ENCODE data around the gene CHMP1A. TPM values are rescaled to one million over a fixed set of nuclear protein-coding genes. Genes with fewer than 3 reads are reported as not detected.
A peak's percentile ranks its signal among the peaks of the same experiment; 100 is the strongest.
"Not testable (repeated sequence)": the region's sequence is repeated elsewhere in the genome, so short reads cannot be mapped to it uniquely, and the experiment has no call there.

Gene CHMP1A
- total RNA-seq, 3 donors from 2014 or later (not counting 1 experiment from before 2014, with no cell fraction given), result 124 to 135 (median 134) TPM

GRCh38 chr16:89695086-89695874 lies 37.8 kb upstream of the CHMP1A start:
- no peak overlapping the region for H3K27ac ChIP-seq (ENCODE audit: low read length)
- Mint-ChIP-seq H3K4me1 (peaks cover 12 to 36% of the 10 kb centered on the region in 2 donors), H3K27ac (no peak overlapping the region), H3K27me3 (ENCODE audit: low read depth in 2 of 2) (no peaks in the 10 kb centered on the region), H3K9me3 (no peaks in the 10 kb centered on the region), H3K4me3 (peak overlapping the region; percentile 37), H3K36me3 (no peaks in the 10 kb centered on the region)
- H3K27me3 ChIP-seq (ENCODE audit: control insufficient read depth, insufficient read depth, low read length), result no peaks in the 10 kb centered on the region
- H3K4me1 ChIP-seq (ENCODE audit: control insufficient read depth, insufficient read depth, low read length), result peaks cover 38% of the 10 kb centered on the region
- intact Hi-C loops (cut with micrococcal nuclease), result no loop called here
- 94% methylated on average over 31 of the region's 31 CpGs for WGBS (ENCODE audit: insufficient coverage)
- H3K9me3 ChIP-seq (ENCODE audit: control insufficient read depth, insufficient read depth, low read length), result no peaks in the 10 kb centered on the region
- peaks cover 38% of the 10 kb centered on the region for H3K36me3 ChIP-seq (ENCODE audit: control insufficient read depth, insufficient read depth, low read length)
- ATAC-seq (no peak), DNase-seq (no peak)
- H3K4me3 ChIP-seq (ENCODE audit: low read length), result no peak overlapping the region
- TF ChIP-seq, protein P1, sequence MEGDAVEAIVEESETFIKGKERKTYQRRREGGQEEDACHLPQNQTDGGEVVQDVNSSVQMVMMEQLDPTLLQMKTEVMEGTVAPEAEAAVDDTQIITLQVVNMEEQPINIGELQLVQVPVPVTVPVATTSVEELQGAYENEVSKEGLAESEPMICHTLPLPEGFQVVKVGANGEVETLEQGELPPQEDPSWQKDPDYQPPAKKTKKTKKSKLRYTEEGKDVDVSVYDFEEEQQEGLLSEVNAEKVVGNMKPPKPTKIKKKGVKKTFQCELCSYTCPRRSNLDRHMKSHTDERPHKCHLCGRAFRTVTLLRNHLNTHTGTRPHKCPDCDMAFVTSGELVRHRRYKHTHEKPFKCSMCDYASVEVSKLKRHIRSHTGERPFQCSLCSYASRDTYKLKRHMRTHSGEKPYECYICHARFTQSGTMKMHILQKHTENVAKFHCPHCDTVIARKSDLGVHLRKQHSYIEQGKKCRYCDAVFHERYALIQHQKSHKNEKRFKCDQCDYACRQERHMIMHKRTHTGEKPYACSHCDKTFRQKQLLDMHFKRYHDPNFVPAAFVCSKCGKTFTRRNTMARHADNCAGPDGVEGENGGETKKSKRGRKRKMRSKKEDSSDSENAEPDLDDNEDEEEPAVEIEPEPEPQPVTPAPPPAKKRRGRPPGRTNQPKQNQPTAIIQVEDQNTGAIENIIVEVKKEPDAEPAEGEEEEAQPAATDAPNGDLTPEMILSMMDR (IDR thresholded peaks at IDR 0.05), result no peak

DNA sequence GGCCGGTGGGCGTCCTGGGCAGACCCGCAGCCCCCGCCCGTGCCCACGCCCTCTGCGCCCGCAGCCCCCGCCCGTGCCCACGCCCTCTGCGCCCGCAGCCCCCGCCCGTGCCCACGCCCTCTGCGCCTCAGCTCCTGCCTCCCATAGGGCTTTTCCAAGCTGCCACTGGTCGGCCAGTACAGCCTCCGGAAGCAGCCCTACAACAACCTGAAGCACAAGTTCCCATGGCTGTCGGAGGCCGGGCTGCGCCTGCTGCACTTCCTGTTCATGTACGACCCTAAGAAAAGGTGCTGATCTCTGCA lies 37.2 kb upstream of the CHMP1A start:
- H3K9me3 Mint-ChIP-seq; H3K27ac Mint-ChIP-seq; H3K4me3 Mint-ChIP-seq; H3K9me3 ChIP-seq (ENCODE audit: control insufficient read depth, insufficient read depth, low read length); DNase-seq; H3K4me3 ChIP-seq (ENCODE audit: low read length); ATAC-seq; H3K27ac ChIP-seq (ENCODE audit: low read length); intact Hi-C loops (cut with micrococcal nuclease); H3K27me3 Mint-ChIP-seq (ENCODE audit: low read depth in 2 of 2); H3K36me3 Mint-ChIP-seq; H3K27me3 ChIP-seq (ENCODE audit: control insufficient read depth, insufficient read depth, low read length): not testable (repeated sequence)
- 93% methylated on average over 23 of the region's 23 CpGs for WGBS (ENCODE audit: insufficient coverage)
- Histone ChIP-seq H3K36me3 (ENCODE audit: control insufficient read depth, insufficient read depth, low read length) (peaks cover 38% of the 10 kb centered on the region), H3K4me1 (ENCODE audit: control insufficient read depth, insufficient read depth, low read length) (peaks cover 32% of the 10 kb centered on the region)
- H3K4me1 Mint-ChIP-seq, result peaks cover 12 to 33% of the 10 kb centered on the region in 2 donors

GRCh38 chr16:89693931-89694783 lies 36.6 kb upstream of the CHMP1A start:
- 92% methylated on average over 32 of the region's 32 CpGs for WGBS (ENCODE audit: insufficient coverage)
- TF ChIP-seq, protein P1 (IDR thresholded peaks at IDR 0.05), result no peak
- no peaks in the 10 kb centered on the region for H3K9me3 Mint-ChIP-seq
- intact Hi-C loops (cut with micrococcal nuclease), result no loop called here
- H3K36me3 Mint-ChIP-seq, result no peaks in the 10 kb centered on the region
- Histone ChIP-seq H3K27me3 (ENCODE audit: control insufficient read depth, insufficient read depth, low read length) (no peaks in the 10 kb centered on the region), H3K4me3 (ENCODE audit: low read length) (no peak overlapping the region), H3K27ac (ENCODE audit: low read length) (no peak overlapping the region), H3K36me3 (ENCODE audit: control insufficient read depth, insufficient read depth, low read length) (peaks cover 38% of the 10 kb centered on the region), H3K9me3 (ENCODE audit: control insufficient read depth, insufficient read depth, low read length) (no peaks in the 10 kb centered on the region), H3K4me1 (ENCODE audit: control insufficient read depth, insufficient read depth, low read length) (peaks cover 30% of the 10 kb centered on the region)
- H3K4me1 Mint-ChIP-seq, result peaks cover 12 to 33% of the 10 kb centered on the region in 2 donors
- DNase-seq (no peak), ATAC-seq (no peak)
- peak overlapping the region; percentile 2 for H3K4me3 Mint-ChIP-seq
- H3K27me3 Mint-ChIP-seq (ENCODE audit: low read depth in 2 of 2), result no peaks in the 10 kb centered on the region
- H3K27ac Mint-ChIP-seq, result no peak overlapping the region

GRCh38 chr16:89693289-89693731 lies 35.8 kb upstream of the CHMP1A start:
- DNase-seq (no peak), ATAC-seq (no peak)
- peaks cover 12 to 33% of the 10 kb centered on the region in 2 donors for H3K4me1 Mint-ChIP-seq
- no peak overlapping the region for H3K4me3 Mint-ChIP-seq
- no peaks in the 10 kb centered on the region for H3K27me3 Mint-ChIP-seq (ENCODE audit: low read depth in 2 of 2)
- Histone ChIP-seq H3K27ac (ENCODE audit: low read length) (no peak overlapping the region), H3K9me3 (ENCODE audit: control insufficient read depth, insufficient read depth, low read length) (no peaks in the 10 kb centered on the region), H3K27me3 (ENCODE audit: control insufficient read depth, insufficient read depth, low read length) (no peaks in the 10 kb centered on the region), H3K4me3 (ENCODE audit: low read length) (no peak overlapping the region), H3K36me3 (ENCODE audit: control insufficient read depth, insufficient read depth, low read length) (peaks cover 38% of the 10 kb centered on the region), H3K4me1 (ENCODE audit: control insufficient read depth, insufficient read depth, low read length) (peaks cover 30% of the 10 kb centered on the region)
- WGBS (ENCODE audit: insufficient coverage), result 96% methylated on average over 11 of the region's 11 CpGs
- no peaks in the 10 kb centered on the region for H3K36me3 Mint-ChIP-seq
- intact Hi-C loops (cut with micrococcal nuclease), result no loop called here
- no peaks in the 10 kb centered on the region for H3K9me3 Mint-ChIP-seq
- H3K27ac Mint-ChIP-seq, result no peak overlapping the region
- TF ChIP-seq, protein P1 (IDR thresholded peaks at IDR 0.05), result no peak
